A549 (cell line): ENCODE data around the gene RNF186. TPM values are rescaled to one million over a fixed set of nuclear protein-coding genes. Genes with fewer than 3 reads are reported as not detected.

Experiments used
- ATAC-seq, 2 experiments: fragments of 200-7000 bp in 1 of 2; fragments of >200 bp in 1 of 2; cut with Nextera tagmentation in 1 of 2; cut with Tn5 transposase in 1 of 2; 3 replicates each; pipeline versions ENCODE4 v1.8.0 to v1.9.1; 2018 to 2020; ENCODE audit warnings: mild to moderate bottlenecking in 1 of 2, moderate library complexity in 1 of 2
- CTCF ChIA-PET: fragments of 300-600 bp; sonication (Branson Sonifier 250); formaldehyde crosslinking; extraction: SDS; loops from one replicate; lab custom pipeline; 2021; ENCODE audit warnings: antibody characterized with exemption, inconsistent platforms; lab: Yijun Ruan, JAX
- POLR2A ChIA-PET: fragments of 350-600 bp; formaldehyde crosslinking; extraction: SDS; loops from one replicate; lab custom pipeline; 2021; ENCODE audit warnings: antibody characterized with exemption, inconsistent platforms; lab: Yijun Ruan, JAX
- DNase-seq, 2 experiments: peaks; one replicate each; pipeline versions ENCODE4 v3.0.0 to v3.0.0-alpha.2; 2011 to 2016; ENCODE audit warnings: low read depth in 1 of 2, low spot score in 1 of 2
- FAIRE-seq: peaks from 2 replicates; lab custom pipeline; 2011; peaks lifted over from hg19 to GRCh38; lab: Jason Lieb, UNC
- H3K27ac ChIP-seq, 2 experiments: fragments of >200 bp; sonication (Bioruptor Twin); formaldehyde crosslinking; 3 replicates each; pipeline ENCODE4 v1.5.1; 2016 to 2017
- H3K4me1 ChIP-seq: fragments of >200 bp; sonication (Bioruptor Twin); formaldehyde crosslinking; 3 replicates; pipeline ENCODE4 v1.6.1; 2016
- H3K4me2 ChIP-seq: fragments of >200 bp; sonication (Bioruptor Twin); formaldehyde crosslinking; 3 replicates; pipeline ENCODE4 v1.6.1; 2016
- H3K4me3 ChIP-seq: fragments of >200 bp; sonication (Bioruptor Twin); formaldehyde crosslinking; 3 replicates; pipeline ENCODE4 v1.5.1; 2016
- H3K9me3 ChIP-seq: fragments of >200 bp; sonication (Bioruptor Twin); formaldehyde crosslinking; 3 replicates; pipeline ENCODE4 v1.6.1; 2016
- BHLHE40 ChIP-seq: IDR thresholded peaks from 2 replicates; pipeline ENCODE4 v1.6.1; 2012; ENCODE audit warnings: low read depth, low read length, inconsistent platforms
- CBX2 ChIP-seq: fragments of 200-600 bp; sonication (generic); IDR thresholded peaks from 2 replicates; pipeline ENCODE4 v1.6.1; 2016; ENCODE audit warnings: low read depth, mild to moderate bottlenecking, borderline replicate concordance
- EHMT2 ChIP-seq: fragments of 200-600 bp; sonication (generic); IDR thresholded peaks from 2 replicates; pipeline ENCODE4 v1.6.1; 2016; ENCODE audit warnings: antibody characterized with exemption, low read depth, mild to moderate bottlenecking, moderate library complexity
- FOSB ChIP-seq: fragments of 250-450 bp; sonication (Bioruptor Pico); IDR thresholded peaks from 2 replicates; pipeline ENCODE4 v1.5.0; 2020; ENCODE audit warnings: mild to moderate bottlenecking, moderate library complexity
- FOSL2 ChIP-seq, 2 experiments: fragments of 450-650 bp in 1 of 2; fragments of >200 bp in 1 of 2; sonication (Bioruptor Twin) in 1 of 2; formaldehyde crosslinking; IDR thresholded peaks; 2 replicates each; pipeline versions ENCODE4 v1.5.0 to v1.6.1; 2016 to 2020; ENCODE audit warnings: mild to moderate bottlenecking in 1 of 2, moderate library complexity in 1 of 2
- HEYL ChIP-seq: fragments of 250-450 bp; sonication (Bioruptor Pico); IDR thresholded peaks from 2 replicates; pipeline ENCODE4 v1.8.0; 2021; ENCODE audit warnings: mild to moderate bottlenecking, moderate library complexity
- HOXB13 ChIP-seq: fragments of 250-450 bp; sonication (Bioruptor Pico); IDR thresholded peaks from 2 replicates; pipeline ENCODE4 v1.5.0; 2020; ENCODE audit warnings: low read depth, mild to moderate bottlenecking, moderate library complexity
- HOXB5 ChIP-seq: fragments of 250-450 bp; sonication (Bioruptor Pico); IDR thresholded peaks from 2 replicates; pipeline ENCODE4 v1.5.0; 2020; ENCODE audit warnings: mild to moderate bottlenecking, moderate library complexity
- MAFK ChIP-seq: fragments of 450-650 bp; IDR thresholded peaks from 2 replicates; pipeline ENCODE4 v1.6.1; 2014; ENCODE audit not compliant: partially characterized antibody
- MAZ ChIP-seq: fragments of 150-350 bp; IDR thresholded peaks from 2 replicates; pipeline ENCODE4 v1.6.1; 2014; ENCODE audit warnings: antibody characterized with exemption, low read depth, low read length, borderline replicate concordance
- NR3C1 ChIP-seq: fragments of >200 bp; sonication (Bioruptor Twin); formaldehyde crosslinking; IDR thresholded peaks from 3 replicates; pipeline ENCODE4 v1.6.1; 2017
- PHF8 ChIP-seq: fragments of 200-600 bp; sonication (generic); IDR thresholded peaks from 2 replicates; pipeline ENCODE4 v1.6.1; 2016; ENCODE audit warnings: low read depth, mild to moderate bottlenecking, antibody characterized with exemption, moderate library complexity, borderline replicate concordance
- RAD21 ChIP-seq, 2 experiments: fragments of >200 bp in 1 of 2; sonication (Bioruptor Twin) in 1 of 2; formaldehyde crosslinking in 1 of 2; IDR thresholded peaks in 1 of 2; conservative IDR thresholded peaks in 1 of 2; 2 replicates in 1 of 2; 3 replicates in 1 of 2; pipeline ENCODE4 v1.6.1; 2012 to 2018; ENCODE audit warnings: inconsistent platforms in 1 of 2
- RARB ChIP-seq: fragments of 250-450 bp; sonication (Bioruptor Pico); IDR thresholded peaks from 2 replicates; pipeline ENCODE4 v1.8.0; 2021; ENCODE audit warnings: mild to moderate bottlenecking, moderate library complexity
- RNF2 ChIP-seq: fragments of 200-600 bp; sonication (generic); IDR thresholded peaks from 2 replicates; pipeline ENCODE4 v1.6.1; 2016; ENCODE audit warnings: low read depth, mild to moderate bottlenecking, antibody characterized with exemption, moderate library complexity, borderline replicate concordance
- SMC3 ChIP-seq: fragments of >200 bp; sonication (Bioruptor Twin); formaldehyde crosslinking; IDR thresholded peaks from 3 replicates; pipeline ENCODE4 v1.6.1; 2018; ENCODE audit warnings: inconsistent platforms
- SREBF2 ChIP-seq: fragments of 450-650 bp; IDR thresholded peaks from 2 replicates; pipeline ENCODE4 v1.6.1; 2014; ENCODE audit warnings: mild to moderate bottlenecking, moderate library complexity
- TFCP2L1 ChIP-seq: fragments of 250-450 bp; sonication (Bioruptor Pico); IDR thresholded peaks from 2 replicates; pipeline ENCODE4 v1.5.0; 2021; ENCODE audit warnings: mild to moderate bottlenecking
- ZFP36 ChIP-seq: fragments of 450-650 bp; IDR thresholded peaks from 2 replicates; pipeline ENCODE4 v1.6.1; 2014; ENCODE audit warnings: borderline replicate concordance; ENCODE audit not compliant: partially characterized antibody
- ZNF302 ChIP-seq: fragments of 250-450 bp; sonication (Bioruptor Pico); IDR thresholded peaks from 2 replicates; pipeline ENCODE4 v1.9.0; 2021; ENCODE audit warnings: inconsistent platforms, mild to moderate bottlenecking, moderate library complexity
- WGBS: methylation state at CpG from one replicate; pipeline ENCODE4 v1.1.6; 2017; ENCODE audit errors: missing lambda C conversion rate; 5-methylcytosine and 5-hydroxymethylcytosine counted together
- polyA plus RNA-seq, 4 experiments: library from polyadenylated mRNA; depleted of rRNA in 3 of 4; stranded (reverse); fragments of >200 nt; fragmentation: RNase III in 1 of 4; extraction: RNeasy Plus Mini Kit Qiagen cat#74134 plus additional on column Dnase treatment in 1 of 4; gene quantifications; 2 replicates in 3 of 4; 3 replicates in 1 of 4; pipeline ENCODE4 v1.2.3, GENCODE V29; 2011 to 2017
- TF ChIP-seq, protein P1 (sequence below): fragments of >200 bp; sonication (Bioruptor Twin); formaldehyde crosslinking; IDR thresholded peaks from 3 replicates; pipeline ENCODE4 v1.5.1; 2016
- TF ChIP-seq, protein P2 (sequence below): fragments of 450-650 bp; IDR thresholded peaks from 2 replicates; pipeline ENCODE4 v1.6.1; 2014; ENCODE audit warnings: antibody characterized with exemption
- TF ChIP-seq, protein P3 (sequence below): IDR thresholded peaks from 2 replicates; pipeline ENCODE4 v1.6.1; 2012
- TF ChIP-seq, protein P4 (sequence below): fragments of 200-600 bp; sonication (generic); IDR thresholded peaks from 2 replicates; pipeline ENCODE4 v1.6.1; 2016; ENCODE audit warnings: antibody characterized with exemption, mild to moderate bottlenecking, moderate library complexity
- TF ChIP-seq, protein P5 (sequence below): fragments of >200 bp; sonication (Bioruptor Twin); formaldehyde crosslinking; IDR thresholded peaks from 2 replicates; pipeline ENCODE4 v1.6.1; 2016

RNF186 gene
- polyA plus RNA-seq, 2 of the 4 experiments (the other 2 are of a cell fraction): not detected

DNA sequence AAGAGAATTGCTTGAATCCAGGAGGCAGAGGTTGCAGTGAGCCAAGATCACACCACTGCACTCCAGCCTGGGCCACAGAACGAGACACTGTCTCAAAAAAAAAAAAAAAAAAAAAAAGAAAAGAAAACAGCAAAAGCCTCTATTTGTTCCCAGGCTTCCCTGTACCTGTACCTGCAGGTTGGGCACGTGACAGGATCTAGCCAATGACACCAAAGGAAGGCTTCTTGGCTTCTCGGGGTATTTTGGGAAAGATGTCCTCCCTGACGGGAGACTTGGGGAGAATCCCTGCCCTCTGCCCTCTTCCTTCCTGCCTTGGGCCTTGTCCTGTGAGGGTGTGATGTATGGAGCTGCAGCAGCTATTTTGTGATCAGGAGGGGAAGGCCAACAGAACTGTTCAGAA lies 38.1 kb downstream of the RNF186 start:
- ChIA-PET CTCF (interaction anchor here (0.6 to 1.6 kb wide), 2 partner anchors 16 to 38 kb away, joined by 3 to 5 read pairs; partner anchors contain the start of gene RNF186), POLR2A (no interaction called here)
- TF ChIP-seq, protein P1, sequence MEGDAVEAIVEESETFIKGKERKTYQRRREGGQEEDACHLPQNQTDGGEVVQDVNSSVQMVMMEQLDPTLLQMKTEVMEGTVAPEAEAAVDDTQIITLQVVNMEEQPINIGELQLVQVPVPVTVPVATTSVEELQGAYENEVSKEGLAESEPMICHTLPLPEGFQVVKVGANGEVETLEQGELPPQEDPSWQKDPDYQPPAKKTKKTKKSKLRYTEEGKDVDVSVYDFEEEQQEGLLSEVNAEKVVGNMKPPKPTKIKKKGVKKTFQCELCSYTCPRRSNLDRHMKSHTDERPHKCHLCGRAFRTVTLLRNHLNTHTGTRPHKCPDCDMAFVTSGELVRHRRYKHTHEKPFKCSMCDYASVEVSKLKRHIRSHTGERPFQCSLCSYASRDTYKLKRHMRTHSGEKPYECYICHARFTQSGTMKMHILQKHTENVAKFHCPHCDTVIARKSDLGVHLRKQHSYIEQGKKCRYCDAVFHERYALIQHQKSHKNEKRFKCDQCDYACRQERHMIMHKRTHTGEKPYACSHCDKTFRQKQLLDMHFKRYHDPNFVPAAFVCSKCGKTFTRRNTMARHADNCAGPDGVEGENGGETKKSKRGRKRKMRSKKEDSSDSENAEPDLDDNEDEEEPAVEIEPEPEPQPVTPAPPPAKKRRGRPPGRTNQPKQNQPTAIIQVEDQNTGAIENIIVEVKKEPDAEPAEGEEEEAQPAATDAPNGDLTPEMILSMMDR: no peak
- TF ChIP-seq ZNF302 (CRISPR knock-in tag) (no peak), FOSB (no peak), RARB (CRISPR knock-in tag) (no peak), FOSL2 (IDR thresholded peaks at IDR 0.05) (no peak), FOSL2 (CRISPR knock-in tag; IDR thresholded peaks at IDR 0.05) (no peak), RAD21 (conservative IDR thresholded peaks at IDR 0.05 in 1 of 2, IDR thresholded peaks at IDR 0.05 in 1 of 2) (no peak), SREBF2 (no peak), TFCP2L1 (CRISPR knock-in tag) (no peak), MAFK (no peak), HOXB5 (CRISPR knock-in tag) (no peak), BHLHE40 (no peak), CBX2 (no peak), RNF2 (no peak), SMC3 (no peak), HEYL (CRISPR knock-in tag) (no peak)
- TF ChIP-seq, protein P2, sequence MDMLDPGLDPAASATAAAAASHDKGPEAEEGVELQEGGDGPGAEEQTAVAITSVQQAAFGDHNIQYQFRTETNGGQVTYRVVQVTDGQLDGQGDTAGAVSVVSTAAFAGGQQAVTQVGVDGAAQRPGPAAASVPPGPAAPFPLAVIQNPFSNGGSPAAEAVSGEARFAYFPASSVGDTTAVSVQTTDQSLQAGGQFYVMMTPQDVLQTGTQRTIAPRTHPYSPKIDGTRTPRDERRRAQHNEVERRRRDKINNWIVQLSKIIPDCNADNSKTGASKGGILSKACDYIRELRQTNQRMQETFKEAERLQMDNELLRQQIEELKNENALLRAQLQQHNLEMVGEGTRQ: no peak
- TF ChIP-seq, protein P3, sequence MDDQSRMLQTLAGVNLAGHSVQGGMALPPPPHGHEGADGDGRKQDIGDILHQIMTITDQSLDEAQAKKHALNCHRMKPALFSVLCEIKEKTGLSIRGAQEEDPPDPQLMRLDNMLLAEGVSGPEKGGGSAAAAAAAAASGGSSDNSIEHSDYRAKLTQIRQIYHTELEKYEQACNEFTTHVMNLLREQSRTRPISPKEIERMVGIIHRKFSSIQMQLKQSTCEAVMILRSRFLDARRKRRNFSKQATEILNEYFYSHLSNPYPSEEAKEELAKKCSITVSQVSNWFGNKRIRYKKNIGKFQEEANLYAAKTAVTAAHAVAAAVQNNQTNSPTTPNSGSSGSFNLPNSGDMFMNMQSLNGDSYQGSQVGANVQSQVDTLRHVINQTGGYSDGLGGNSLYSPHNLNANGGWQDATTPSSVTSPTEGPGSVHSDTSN: no peak
- no peak for FAIRE-seq
- Histone ChIP-seq H3K4me3 (no peak overlapping the region), H3K4me1 (no peaks in the 10 kb centered on the region), H3K4me2 (no peak overlapping the region), H3K9me3 (no peaks in the 10 kb centered on the region), H3K27ac (no peak overlapping the region)
- no peak for ATAC-seq
- 92% methylated on average over 4 of the region's 4 CpGs for WGBS
- DNase-seq: no peak

DNA sequence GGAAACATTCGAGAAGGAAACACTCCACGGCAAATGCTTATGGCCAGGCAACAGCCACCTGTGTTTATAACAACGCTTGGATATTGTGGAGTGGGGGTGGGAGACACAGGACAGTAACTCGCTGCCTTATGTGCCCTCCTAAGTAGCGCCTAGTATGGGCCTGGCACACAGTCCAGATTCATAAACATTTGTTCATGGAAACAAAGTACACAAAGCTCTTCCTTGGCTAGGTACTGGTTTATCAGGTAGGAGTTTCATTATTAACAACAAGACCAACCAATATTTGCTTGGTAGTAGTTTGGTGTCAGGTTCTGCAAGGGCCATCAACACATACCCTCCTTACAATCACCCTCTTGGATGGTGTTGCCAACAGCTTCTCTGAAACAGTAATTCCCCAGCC lies 38.8 kb downstream of the RNF186 start:
- CTCF ChIA-PET: interaction anchor here (1.6 kb wide), 1 partner anchor 15 kb away, joined by 5 read pairs; no protein-coding TSS in a partner anchor
- 94% methylated on average over 5 of the region's 5 CpGs for WGBS
- FAIRE-seq (no peak), ATAC-seq (no peak), DNase-seq (no peak)
- POLR2A ChIA-PET: no interaction called here
- Histone ChIP-seq H3K4me3 (no peak overlapping the region), H3K4me2 (no peak overlapping the region), H3K4me1 (no peaks in the 10 kb centered on the region), H3K27ac (no peak overlapping the region), H3K9me3 (no peaks in the 10 kb centered on the region)
- TF ChIP-seq HOXB13 (CRISPR knock-in tag): no peak
- TF ChIP-seq, protein P4, sequence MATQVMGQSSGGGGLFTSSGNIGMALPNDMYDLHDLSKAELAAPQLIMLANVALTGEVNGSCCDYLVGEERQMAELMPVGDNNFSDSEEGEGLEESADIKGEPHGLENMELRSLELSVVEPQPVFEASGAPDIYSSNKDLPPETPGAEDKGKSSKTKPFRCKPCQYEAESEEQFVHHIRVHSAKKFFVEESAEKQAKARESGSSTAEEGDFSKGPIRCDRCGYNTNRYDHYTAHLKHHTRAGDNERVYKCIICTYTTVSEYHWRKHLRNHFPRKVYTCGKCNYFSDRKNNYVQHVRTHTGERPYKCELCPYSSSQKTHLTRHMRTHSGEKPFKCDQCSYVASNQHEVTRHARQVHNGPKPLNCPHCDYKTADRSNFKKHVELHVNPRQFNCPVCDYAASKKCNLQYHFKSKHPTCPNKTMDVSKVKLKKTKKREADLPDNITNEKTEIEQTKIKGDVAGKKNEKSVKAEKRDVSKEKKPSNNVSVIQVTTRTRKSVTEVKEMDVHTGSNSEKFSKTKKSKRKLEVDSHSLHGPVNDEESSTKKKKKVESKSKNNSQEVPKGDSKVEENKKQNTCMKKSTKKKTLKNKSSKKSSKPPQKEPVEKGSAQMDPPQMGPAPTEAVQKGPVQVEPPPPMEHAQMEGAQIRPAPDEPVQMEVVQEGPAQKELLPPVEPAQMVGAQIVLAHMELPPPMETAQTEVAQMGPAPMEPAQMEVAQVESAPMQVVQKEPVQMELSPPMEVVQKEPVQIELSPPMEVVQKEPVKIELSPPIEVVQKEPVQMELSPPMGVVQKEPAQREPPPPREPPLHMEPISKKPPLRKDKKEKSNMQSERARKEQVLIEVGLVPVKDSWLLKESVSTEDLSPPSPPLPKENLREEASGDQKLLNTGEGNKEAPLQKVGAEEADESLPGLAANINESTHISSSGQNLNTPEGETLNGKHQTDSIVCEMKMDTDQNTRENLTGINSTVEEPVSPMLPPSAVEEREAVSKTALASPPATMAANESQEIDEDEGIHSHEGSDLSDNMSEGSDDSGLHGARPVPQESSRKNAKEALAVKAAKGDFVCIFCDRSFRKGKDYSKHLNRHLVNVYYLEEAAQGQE: no peak
- TF ChIP-seq EHMT2: no peak
- no peak for TF ChIP-seq PHF8
- TF ChIP-seq, protein P5, sequence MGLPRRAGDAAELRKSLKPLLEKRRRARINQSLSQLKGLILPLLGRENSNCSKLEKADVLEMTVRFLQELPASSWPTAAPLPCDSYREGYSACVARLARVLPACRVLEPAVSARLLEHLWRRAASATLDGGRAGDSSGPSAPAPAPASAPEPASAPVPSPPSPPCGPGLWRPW: no peak
- no peak for TF ChIP-seq ZFP36
- TF ChIP-seq, protein P1: no peak
- TF ChIP-seq SREBF2: no peak
- no peak for TF ChIP-seq MAZ
- TF ChIP-seq NR3C1: no peak
- TF ChIP-seq RNF2: no peak
- TF ChIP-seq, protein P3: no peak
